GM21528 (cell line): ENCODE results near the gene RASSF7.

Experiments used
- ATAC-seq: cut with Tn5 transposase; IDR thresholded peaks from one replicate; pipeline ENCODE4 v1.9.1; 2021; ENCODE audit warnings: mild to moderate bottlenecking, moderate library complexity; ENCODE audit not compliant: unreplicated experiment, low FRiP score

Gene RASSF7

GRCh38 chr11:605286-606129 is 44.7 kb downstream of the RASSF7 start:
- ATAC-seq = no peak

GRCh38 chr11:606245-606644 is 45.5 kb downstream of the RASSF7 start:
- no peak for ATAC-seq

- ATAC-seq = no peak
Observed at GRCh38 chr11:607020-607780, 46.4 kb downstream of the RASSF7 start.

GRCh38 chr11:607971-608659 is 47.3 kb downstream of the RASSF7 start:
- no peak for ATAC-seq

- ATAC-seq = no peak
Observed at GRCh38 chr11:608791-609251, 48.1 kb downstream of the RASSF7 start.

GRCh38 chr11:609341-609811 is 48.6 kb downstream of the RASSF7 start:
- ATAC-seq = no peak

GRCh38 chr11:610146-610801 is 49.5 kb downstream of the RASSF7 start:
- no peak for ATAC-seq

GRCh38 chr11:611001-611996 is 50.5 kb downstream of the RASSF7 start:
- no peak for ATAC-seq

- ATAC-seq = no peak
Observed at GRCh38 chr11:612201-612960, 51.6 kb downstream of the RASSF7 start.

GRCh38 chr11:612961-613300 is 52.2 kb downstream of the RASSF7 start:
- no peak for ATAC-seq

- no peak for ATAC-seq
Observed at GRCh38 chr11:613369-613968, 52.7 kb downstream of the RASSF7 start.
